Hypothalamus (tissue), 51 donors: Measurements from ENCODE around the gene TM6SF1.
"Not testable (repeated sequence)": the region's sequence is repeated elsewhere in the genome, so short reads cannot be mapped to it uniquely, and the experiment has no call there.

Experiments
- DNase-seq, 51 donors: peaks; one replicate each; lab custom pipeline; 2025; lab: John Stamatoyannopoulos, UW

TM6SF1 gene

DNA sequence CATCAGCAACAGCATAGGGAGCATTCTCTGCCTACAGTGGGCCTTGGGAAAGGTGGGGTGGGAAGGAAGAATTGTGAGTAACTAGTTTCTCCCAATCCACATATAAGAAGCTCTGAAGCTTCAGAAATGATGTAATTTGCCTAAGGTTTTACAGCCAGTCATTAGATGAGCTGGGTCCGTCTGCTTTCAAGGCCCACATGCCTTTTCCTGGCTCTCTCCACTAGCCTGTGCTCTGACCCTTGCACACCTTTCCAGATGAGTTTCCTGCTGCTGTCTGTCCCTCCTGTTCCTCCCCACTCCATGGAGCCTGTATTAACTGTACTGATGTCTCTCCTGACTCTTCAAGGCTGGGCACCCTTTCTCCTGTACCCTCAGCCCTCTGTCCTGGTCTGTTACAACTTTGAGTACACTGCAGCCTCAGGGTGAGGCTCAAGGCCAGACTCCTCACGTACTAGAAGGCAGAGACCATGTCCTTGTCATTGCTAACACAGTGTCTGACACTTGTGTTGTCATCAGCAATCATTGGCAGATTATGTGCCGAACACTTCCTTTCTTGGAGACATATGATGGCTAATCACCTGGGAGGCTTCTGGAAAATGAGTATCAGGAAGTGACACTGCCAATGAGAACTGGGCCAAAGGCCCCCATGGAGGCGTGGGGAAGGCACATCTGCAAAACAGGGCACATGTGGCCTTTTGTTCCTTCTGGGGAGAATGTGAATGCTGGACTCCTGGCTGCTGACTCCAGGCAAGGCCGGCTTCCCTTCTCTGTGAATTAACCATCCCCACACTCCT lies 6.6 kb downstream of the TM6SF1 start:
- no peak for DNase-seq

DNA sequence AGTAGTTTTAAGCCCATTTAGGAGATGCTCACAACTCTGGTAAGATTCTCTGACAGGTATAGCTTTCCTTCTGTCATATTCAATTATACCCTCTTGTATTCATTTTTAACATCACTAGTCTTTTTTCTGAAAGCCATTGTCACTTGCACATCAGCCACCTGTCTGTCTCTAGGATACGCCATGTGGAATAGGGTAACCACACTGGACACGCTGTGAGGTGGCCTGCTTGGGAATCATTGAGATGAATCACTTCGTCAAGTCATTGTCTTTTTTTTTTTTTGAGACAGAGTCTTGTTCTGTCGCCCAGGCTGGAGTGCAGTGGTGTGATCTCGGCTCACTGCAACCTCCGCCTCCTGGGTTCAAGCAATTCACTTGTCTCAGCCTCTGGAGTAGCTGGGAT lies 7.4 kb downstream of the TM6SF1 start:
- no peak for DNase-seq

DNA sequence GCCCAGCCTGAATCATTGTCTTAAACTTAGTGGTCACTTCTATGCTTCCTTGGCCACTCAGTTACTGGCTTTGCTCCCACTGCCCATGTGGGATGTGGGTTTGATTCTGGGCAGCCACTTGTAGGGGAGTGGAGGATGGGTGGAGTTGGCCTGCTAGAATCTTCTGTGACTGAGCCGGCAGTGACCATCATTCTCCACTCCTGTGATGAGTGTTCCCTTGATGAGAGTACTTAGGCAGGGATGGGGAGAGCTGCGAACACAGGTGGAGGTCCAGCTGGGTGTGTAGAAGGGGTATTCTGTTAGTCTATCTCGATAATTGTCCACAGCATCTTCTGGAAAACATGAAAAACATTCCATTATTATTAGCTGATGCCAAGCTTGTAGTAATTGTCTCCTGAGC lies 8.0 kb downstream of the TM6SF1 start:
- no peak for DNase-seq

DNA sequence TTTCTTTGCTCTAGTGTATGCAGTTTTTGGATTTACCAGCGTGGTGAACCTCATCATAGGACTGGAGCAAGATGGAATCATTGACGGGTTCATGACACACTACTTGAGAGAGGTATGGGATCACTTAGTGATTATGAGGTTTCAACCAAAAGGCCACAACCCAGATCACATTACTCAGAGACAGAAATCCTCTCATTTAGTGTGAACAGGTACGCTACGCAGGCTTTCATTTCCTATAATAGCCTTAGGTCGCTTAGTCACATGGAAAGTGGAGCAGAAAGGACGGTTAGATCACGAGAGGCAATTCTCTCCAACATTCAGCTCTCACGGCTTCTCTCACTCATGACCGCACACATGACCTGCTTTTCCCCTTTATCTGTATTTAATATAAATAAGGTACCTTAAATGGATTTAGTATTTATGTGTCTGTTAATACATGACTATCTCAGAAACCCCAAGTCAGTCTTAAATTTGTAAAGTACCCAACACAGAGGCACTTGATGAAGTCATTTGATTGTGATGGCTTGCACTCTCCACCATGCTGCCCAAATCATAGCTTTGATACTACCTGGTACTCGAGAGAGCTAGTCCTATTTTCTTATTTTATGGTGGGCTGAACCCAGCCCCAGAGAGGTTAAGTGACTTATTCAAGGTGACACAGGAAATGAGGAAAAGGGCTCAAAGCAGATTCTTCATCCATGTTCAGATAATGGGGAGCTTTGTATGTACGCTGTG lies 8.6 kb downstream of the TM6SF1 start:
- DNase-seq, result no peak

- DNase-seq, result no peak
These were observed 10.9 kb downstream of the TM6SF1 start for GRCh38 chr15:83118291-83118827.

DNA sequence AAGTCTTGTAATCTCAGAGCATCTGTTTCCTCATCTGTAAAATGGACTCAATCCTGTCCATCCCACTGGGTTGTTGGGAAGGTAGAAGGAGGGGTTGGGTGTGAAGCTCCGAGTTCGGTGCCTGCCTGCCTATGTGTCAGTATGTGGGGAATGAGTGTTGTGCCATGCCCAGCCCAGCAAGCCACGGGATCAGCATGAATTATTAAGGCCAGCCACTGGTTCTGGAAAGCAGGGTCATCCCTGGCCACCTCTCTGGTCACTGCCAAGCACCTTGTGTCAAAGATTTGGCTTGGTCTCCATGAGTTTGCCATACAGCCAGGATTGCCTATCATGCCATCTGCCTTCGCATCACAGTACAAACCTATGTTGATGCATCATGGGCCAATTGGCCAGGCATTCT lies 11.5 kb downstream of the TM6SF1 start:
- DNase-seq, result no peak

DNA sequence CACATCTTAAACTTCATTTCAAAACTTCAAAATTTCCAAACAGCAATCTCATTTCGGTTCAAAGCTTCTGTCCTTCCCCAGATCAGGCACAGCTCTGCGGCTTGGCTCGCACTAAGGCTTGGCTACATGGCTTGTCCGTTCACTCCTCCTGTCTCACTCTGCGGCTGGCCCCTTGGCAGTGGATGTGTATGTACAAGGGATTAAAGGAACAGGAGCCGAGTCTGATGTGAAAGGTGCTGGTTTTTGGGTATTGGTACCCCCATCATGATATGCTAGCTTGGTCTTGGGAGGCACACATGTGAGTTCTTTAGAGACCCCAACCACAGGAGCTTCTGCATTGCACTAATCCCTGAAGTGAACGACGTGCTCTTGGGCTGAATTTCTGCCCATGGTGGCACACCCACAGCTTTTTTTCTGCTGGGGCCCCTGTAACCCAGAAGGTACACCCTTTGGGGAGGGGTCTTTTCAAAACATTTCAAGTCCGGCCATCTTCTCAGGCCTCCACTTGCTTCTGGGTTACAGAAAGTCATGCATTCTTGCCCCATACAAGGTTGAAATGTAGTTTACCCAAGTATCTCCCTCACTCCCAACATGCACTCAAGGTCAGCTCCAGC lies 12.6 kb downstream of the TM6SF1 start:
- DNase-seq, result no peak

DNA sequence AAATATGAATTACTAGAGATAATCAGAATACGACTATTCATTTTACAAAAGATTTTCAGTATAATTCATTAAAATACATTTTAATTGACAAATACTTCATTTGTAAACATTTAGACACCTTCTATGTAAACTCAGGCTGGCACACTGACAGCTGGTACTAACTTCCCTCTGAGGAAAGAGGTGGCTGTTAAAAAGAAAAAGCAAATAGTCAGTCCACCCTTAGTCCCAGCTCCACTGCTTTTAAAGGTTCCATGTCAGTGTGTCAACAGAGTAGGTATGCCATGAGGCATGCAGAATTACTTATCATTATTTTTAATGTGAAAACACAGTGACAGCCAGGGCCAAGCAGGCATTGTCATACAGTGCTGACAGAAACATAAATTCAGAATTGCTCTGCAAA lies 16.1 kb downstream of the TM6SF1 start:
- DNase-seq, result no peak

DNA sequence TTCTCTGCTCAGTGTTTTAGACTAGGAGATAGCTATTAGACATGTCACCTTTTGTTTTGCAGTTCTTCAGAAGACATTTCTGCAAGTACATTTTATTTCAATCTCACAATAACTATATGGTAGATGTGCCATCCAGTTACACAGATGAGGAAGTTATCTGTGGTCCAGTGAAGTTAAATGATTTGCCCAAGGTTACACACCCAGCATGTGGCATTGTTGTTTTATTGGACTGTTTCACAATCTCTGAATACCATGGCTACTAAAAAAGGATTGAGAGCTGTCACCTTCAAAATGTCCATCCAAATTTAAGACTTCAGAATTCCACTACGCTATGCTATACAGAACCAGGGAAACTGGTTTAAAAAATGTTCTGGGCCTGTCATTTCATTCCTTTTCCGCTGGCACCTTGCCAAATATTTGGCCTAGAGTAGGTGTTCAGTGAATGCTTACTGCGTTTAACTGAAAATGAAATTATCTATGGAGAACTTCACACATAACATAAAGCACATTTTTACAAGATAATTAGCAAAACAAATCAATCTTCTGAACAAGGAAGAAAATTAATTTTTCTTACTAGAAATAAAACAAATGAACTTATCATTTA lies 20.2 kb downstream of the TM6SF1 start:
- no peak for DNase-seq

DNA sequence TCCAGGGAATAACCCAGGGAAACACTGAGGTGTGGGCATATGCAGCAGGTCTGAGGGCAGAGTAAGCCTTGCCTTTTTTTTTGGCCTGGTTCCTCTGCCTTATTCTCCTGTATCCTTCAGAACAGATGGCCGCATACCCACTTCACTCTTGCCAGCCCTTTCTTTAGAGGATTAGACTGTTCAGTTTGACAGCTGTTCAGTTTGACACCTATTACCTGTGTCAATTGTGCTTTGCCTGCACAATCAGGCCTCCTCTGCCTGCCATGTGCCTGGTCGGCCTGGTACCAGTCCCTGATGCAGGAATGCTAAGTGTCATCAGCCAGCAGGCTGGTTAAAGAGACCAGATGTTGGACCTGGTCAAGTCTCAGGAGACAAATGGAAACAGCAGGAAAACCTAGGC lies 22.3 kb downstream of the TM6SF1 start:
- DNase-seq, result no peak

GRCh38 chr15:83132861-83133523 lies 25.5 kb downstream of the TM6SF1 start:
- no peak for DNase-seq

DNA sequence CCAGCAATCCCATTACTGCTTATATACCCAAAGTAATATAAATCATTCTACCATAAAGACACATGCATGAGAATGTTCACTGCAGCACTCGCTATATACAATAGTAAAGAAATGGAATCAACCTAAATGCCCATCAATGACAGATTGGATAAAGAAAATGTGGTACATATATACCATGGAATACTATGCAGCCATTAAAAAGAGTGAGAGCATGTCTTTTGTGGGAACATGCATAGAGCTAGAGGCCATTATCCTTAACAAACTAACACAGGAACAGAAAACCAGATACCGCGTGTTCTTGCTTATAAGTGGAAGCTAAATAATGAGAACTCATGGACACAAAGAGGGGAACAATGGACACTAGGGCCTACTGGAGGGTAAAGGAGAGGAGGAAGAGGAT lies 34.7 kb downstream of the TM6SF1 start:
- not testable (repeated sequence) for DNase-seq

- no peak for DNase-seq
These were observed 37.3 kb downstream of the TM6SF1 start for GRCh38 chr15:83144771-83145170.

- no peak for DNase-seq
These were observed 45.8 kb downstream of the TM6SF1 start for GRCh38 chr15:83153288-83153687.

GRCh38 chr15:83155942-83156341 lies 48.5 kb downstream of the TM6SF1 start:
- no peak for DNase-seq

DNA sequence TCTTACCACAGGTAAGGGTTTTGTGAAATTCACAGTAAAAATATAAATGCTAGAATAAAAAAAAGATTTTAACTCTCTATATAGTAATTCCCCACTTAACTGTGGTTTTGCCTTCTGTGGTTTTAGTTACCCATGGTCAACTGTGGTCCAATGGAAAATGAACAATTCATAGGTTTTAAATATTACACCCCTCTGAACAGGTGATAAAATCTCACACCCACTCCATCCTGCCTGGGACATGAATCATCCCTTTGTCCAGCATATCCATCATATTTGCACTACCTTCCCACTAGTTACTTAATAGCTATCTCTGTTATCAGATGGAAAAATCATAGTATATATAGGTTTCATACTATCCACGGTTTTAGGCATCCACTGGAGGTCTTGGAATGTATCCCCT lies 50.9 kb downstream of the TM6SF1 start:
- DNase-seq, result no peak

GRCh38 chr15:83160741-83161140 lies 53.3 kb downstream of the TM6SF1 start:
- no peak for DNase-seq

DNA sequence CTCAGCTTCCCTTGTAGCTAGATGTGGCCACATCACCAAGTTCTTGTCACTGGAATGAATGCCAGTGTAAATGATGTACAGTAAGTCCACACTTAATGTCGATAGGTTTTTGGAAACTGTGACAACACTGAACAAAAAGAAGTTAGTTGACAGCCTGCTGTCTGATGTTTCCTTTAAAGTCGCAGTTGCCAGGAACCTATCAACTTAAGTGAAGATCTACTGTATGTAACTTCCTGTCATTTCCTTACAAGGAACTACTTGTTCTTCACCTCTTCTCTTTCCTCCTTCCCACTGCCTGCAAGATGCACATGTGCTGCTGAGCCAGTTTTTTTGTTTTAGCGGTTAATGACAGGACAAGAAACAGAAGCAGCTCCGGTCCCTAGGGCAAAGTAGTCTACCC lies 55.6 kb downstream of the TM6SF1 start:
- no peak for DNase-seq

DNA sequence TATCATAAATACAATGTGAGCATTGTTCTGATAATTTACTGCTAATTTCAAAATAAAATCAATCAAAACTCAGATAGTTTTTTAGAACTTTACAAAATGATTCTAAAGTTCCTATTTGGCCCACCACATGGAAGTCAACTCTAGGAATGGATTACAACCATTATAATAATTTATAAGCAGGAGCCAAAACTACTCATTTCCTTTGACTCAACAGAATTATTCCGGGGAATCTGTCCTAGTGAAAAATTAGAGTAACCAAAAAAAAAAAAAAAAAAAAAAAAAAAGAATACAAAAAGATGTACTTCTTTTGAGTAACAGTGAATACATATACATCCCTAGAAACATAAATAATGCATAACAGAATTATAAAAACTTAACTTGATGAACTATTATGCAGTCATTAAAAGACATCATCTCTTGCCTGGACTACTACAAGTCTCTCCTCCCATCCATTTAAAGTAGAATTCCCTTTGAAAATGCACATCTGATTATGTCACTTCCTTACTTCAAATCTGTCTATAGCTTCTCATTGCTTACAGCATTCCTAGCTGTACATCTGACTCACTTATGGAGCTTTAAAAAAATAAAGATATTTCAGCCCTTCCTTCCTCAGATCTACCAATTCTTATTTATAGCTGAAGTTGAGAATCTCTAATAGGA lies 56.8 kb downstream of the TM6SF1 start:
- DNase-seq, result no peak

- DNase-seq, result no peak
These were observed 57.4 kb downstream of the TM6SF1 start for GRCh38 chr15:83164771-83165404.
